ENCODE data around the gene DNAH1. TPM values are rescaled to one million over a fixed set of nuclear protein-coding genes. Genes with fewer than 3 reads are reported as not detected.
A peak's percentile ranks its signal among the peaks of the same experiment; 100 is the strongest.

Gene DNAH1
- total RNA-seq, 3 donors from 2014 or later, result 9.0 to 25.9 (median 10.9) TPM

DNA sequence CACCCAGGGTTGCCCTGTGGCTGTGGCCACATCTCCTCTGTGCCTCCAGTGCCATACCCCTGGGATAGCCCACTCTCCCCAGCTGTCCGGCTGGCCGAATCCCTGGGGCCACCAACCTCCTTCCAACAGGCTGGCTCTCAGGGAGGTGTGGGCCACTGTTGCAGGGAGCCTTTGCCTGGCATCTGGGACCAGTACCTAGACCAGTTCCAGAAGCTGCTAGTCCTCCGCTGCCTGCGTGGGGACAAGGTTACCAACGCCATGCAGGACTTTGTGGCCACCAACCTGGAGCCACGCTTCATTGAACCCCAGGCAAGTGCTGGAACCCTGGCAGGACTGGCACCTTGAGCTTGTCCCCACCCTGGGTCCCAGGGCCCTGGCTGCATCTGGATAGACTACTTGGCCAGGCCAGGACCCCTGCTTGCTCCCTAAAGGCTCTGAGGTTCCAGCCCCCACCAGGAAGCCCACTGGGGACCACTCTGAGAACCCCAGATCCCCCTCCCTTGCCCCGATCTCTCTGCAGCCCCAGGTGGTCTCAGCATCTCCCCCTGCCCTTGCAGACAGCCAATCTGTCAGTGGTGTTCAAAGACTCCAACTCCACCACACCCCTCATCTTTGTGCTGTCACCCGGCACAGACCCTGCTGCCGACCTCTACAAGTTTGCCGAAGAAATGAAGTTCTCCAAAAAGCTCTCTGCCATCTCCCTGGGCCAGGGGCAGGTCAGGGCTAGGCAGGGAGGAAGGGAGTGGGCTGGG, 78.8 kb downstream of the DNAH1 start:
- intact Hi-C loops (cut with DNase I, micrococcal nuclease), result no loop called here
- no peaks in the 10 kb centered on the region for H3K36me3 ChIP-seq (ENCODE audit: low read depth)
- H3K4me1 ChIP-seq (ENCODE audit: low read depth), result no peaks in the 10 kb centered on the region
- H3K4me3 ChIP-seq, result no peak overlapping the region
- no peak for ATAC-seq
- peak in 2 of 3 donors; percentile 4 to 24 for DNase-seq
- TF ChIP-seq, protein P1, sequence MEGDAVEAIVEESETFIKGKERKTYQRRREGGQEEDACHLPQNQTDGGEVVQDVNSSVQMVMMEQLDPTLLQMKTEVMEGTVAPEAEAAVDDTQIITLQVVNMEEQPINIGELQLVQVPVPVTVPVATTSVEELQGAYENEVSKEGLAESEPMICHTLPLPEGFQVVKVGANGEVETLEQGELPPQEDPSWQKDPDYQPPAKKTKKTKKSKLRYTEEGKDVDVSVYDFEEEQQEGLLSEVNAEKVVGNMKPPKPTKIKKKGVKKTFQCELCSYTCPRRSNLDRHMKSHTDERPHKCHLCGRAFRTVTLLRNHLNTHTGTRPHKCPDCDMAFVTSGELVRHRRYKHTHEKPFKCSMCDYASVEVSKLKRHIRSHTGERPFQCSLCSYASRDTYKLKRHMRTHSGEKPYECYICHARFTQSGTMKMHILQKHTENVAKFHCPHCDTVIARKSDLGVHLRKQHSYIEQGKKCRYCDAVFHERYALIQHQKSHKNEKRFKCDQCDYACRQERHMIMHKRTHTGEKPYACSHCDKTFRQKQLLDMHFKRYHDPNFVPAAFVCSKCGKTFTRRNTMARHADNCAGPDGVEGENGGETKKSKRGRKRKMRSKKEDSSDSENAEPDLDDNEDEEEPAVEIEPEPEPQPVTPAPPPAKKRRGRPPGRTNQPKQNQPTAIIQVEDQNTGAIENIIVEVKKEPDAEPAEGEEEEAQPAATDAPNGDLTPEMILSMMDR (IDR thresholded peaks at IDR 0.05), result no peak
- no peaks in the 10 kb centered on the region for H3K9me3 ChIP-seq

DNA sequence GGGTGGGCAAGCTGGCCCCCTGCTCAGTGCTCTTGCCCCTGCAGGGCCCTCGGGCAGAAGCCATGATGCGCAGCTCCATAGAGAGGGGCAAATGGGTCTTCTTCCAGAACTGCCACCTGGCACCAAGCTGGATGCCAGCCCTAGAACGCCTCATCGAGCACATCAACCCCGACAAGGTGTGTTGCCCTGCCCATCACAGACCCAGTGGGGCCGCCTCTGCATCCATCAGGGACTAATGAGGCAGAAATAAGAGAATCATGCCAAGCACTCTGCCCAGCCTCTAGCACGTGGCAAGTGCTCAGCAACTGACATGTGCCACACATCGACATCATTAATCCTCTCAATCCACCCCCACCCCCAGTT, 79.4 kb downstream of the DNAH1 start:
- TF ChIP-seq, protein P1 (IDR thresholded peaks at IDR 0.05), result no peak
- DNase-seq (peak in 2 of 3 donors; percentile 10 to 31), ATAC-seq (no peak)
- no peaks in the 10 kb centered on the region for H3K36me3 ChIP-seq (ENCODE audit: low read depth)
- no peak overlapping the region for H3K4me3 ChIP-seq
- H3K9me3 ChIP-seq, result no peaks in the 10 kb centered on the region
- intact Hi-C loops (cut with DNase I, micrococcal nuclease), result no loop called here
- H3K4me1 ChIP-seq (ENCODE audit: low read depth), result peaks cover 5% of the 10 kb centered on the region

GRCh38 chr3:52396011-52396906, 80.1 kb downstream of the DNAH1 start:
- DNase-seq (peak in 2 of 3 donors; percentile 14 to 34), ATAC-seq (no peak)
- Histone ChIP-seq H3K4me1 (ENCODE audit: low read depth) (peaks cover 7% of the 10 kb centered on the region), H3K9me3 (no peaks in the 10 kb centered on the region), H3K4me3 (no peak overlapping the region), H3K36me3 (ENCODE audit: low read depth) (no peaks in the 10 kb centered on the region)
- intact Hi-C loops (cut with DNase I, micrococcal nuclease), result no loop called here
- TF ChIP-seq, protein P1 (IDR thresholded peaks at IDR 0.05), result no peak

DNA sequence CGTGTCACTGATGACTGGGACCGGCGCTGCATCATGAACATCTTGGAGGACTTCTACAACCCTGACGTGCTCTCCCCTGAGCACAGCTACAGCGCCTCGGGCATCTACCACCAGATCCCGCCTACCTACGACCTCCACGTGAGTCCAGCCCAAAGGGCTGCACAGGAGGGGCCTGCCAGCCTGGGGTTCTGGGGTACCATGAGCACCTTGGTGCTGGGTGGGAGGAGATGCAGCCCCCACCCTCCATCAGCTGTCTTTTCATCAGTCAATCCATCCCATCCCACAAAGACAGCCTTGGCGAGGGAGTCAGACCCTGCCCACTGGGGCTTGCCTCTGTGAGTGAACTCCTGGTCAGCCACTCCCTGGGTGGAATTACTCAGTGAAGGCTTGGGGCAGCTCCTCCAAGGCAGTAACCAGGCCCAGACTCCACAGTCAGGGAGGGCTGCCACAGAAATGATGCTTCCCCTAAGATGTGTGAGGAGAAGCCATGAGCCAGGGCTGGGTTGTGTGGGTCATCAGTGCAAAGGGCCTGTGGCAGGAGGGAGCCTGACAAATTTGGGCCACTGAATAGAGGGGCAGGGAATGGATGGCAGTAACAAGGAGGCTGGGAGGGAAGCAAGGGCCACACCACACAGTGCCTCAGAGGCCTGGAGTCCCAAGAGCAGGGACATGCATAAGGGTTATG, 80.9 kb downstream of the DNAH1 start:
- intact Hi-C loops (cut with DNase I, micrococcal nuclease), result no loop called here
- DNase-seq, result peak in 2 of 3 donors; percentile 3 to 12
- Histone ChIP-seq H3K36me3 (ENCODE audit: low read depth) (peaks cover 5% of the 10 kb centered on the region), H3K4me1 (ENCODE audit: low read depth) (peaks cover 7% of the 10 kb centered on the region), H3K9me3 (no peaks in the 10 kb centered on the region), H3K4me3 (no peak overlapping the region)
- TF ChIP-seq, protein P1 (IDR thresholded peaks at IDR 0.05), result no peak
- no peak for ATAC-seq

DNA sequence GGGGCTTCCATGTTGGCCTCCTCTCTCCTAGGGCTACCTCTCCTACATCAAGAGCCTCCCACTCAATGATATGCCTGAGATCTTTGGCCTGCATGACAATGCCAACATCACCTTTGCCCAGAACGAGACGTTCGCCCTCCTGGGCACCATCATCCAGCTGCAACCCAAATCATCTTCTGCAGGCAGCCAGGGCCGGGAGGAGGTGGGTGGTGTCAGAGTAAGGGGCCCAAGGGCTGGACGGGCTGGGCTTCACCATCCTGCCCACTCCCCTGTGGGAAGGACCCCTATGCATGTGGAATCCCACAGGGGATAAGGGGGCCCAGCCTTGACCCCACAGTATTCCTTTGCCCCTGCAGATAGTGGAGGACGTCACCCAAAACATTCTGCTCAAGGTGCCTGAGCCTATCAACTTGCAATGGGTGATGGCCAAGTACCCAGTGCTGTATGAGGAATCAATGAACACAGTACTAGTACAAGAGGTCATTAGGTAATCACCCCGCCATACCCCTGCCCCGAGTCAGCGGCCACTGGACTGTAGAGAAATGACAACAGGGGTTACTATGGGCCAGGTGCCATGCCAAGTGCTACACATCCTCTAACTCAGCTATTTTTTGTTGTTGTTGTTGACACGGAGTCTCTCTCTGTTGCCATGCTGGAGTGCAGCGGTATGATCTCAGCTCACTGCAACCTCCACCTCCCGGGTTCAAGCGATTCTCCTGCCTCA, 81.7 kb downstream of the DNAH1 start:
- TF ChIP-seq, protein P1 (IDR thresholded peaks at IDR 0.05), result no peak
- peak in 2 of 3 donors; percentile 20 to 25 for DNase-seq
- no peak for ATAC-seq
- Histone ChIP-seq H3K4me3 (no peak overlapping the region), H3K4me1 (ENCODE audit: low read depth) (peaks cover 7% of the 10 kb centered on the region), H3K36me3 (ENCODE audit: low read depth) (peaks cover 9% of the 10 kb centered on the region), H3K9me3 (no peaks in the 10 kb centered on the region)
- intact Hi-C loops (cut with DNase I, micrococcal nuclease), result no loop called here
